Trophoblast cell (in vitro differentiated cells and primary cell): ENCODE results near the gene PARVB.

Source experiments
- DNase-seq, 2 donors: peaks; one replicate each; pipeline ENCODE4 v3.0.0-alpha.2; 2016
- H2AFZ ChIP-seq: 2 replicates; pipeline ENCODE4 v1.6.1; 2013; ENCODE audit warnings: low read length, moderate library complexity, mild to moderate bottlenecking; ENCODE audit not compliant: insufficient read depth, poor library complexity
- H2AK5ac ChIP-seq: 2 replicates; pipeline ENCODE4 v1.6.1; 2013; ENCODE audit warnings: mild to moderate bottlenecking, low read length
- H2BK120ac ChIP-seq: 2 replicates; pipeline ENCODE4 v1.6.1; 2013; ENCODE audit warnings: low read length, mild to moderate bottlenecking, moderate library complexity; ENCODE audit not compliant: insufficient read depth, poor library complexity
- H2BK12ac ChIP-seq: 2 replicates; pipeline ENCODE4 v1.6.1; 2013; ENCODE audit warnings: mild to moderate bottlenecking, low read length, moderate library complexity
- H2BK5ac ChIP-seq: 2 replicates; pipeline ENCODE4 v1.6.1; 2013; ENCODE audit warnings: low read length, low read depth, moderate library complexity, mild to moderate bottlenecking; ENCODE audit not compliant: poor library complexity
- H3K14ac ChIP-seq: 2 replicates; pipeline ENCODE4 v1.6.1; 2013; ENCODE audit warnings: mild to moderate bottlenecking, low read length
- H3K18ac ChIP-seq: 2 replicates; pipeline ENCODE4 v1.6.1; 2013; ENCODE audit warnings: mild to moderate bottlenecking, low read length
- H3K23ac ChIP-seq: 2 replicates; pipeline ENCODE4 v1.6.1; 2013; ENCODE audit warnings: low read length
- H3K27ac ChIP-seq: 2 replicates; pipeline ENCODE4 v1.5.1; 2013; ENCODE audit warnings: low read depth, mild to moderate bottlenecking, inconsistent platforms, low read length, moderate library complexity
- H3K27me3 ChIP-seq: 2 replicates; pipeline ENCODE4 v1.6.1; 2013; ENCODE audit warnings: inconsistent platforms, mild to moderate bottlenecking, low read length, moderate library complexity; ENCODE audit not compliant: insufficient read depth
- H3K36me3 ChIP-seq, 2 experiments: 1 replicate in 1 of 2; 2 replicates in 1 of 2; pipeline ENCODE4 v1.6.1; 2013; ENCODE audit warnings: low read length in 2 of 2, mild to moderate bottlenecking in 2 of 2, moderate library complexity in 1 of 2; ENCODE audit not compliant: insufficient read depth in 2 of 2, control insufficient read depth in 1 of 2
- H3K4ac ChIP-seq: 2 replicates; pipeline ENCODE4 v1.6.1; 2013; ENCODE audit warnings: low read depth, mild to moderate bottlenecking, low read length, moderate library complexity
- H3K4me1 ChIP-seq, 2 experiments: 1 replicate in 1 of 2; 2 replicates in 1 of 2; pipeline ENCODE4 v1.6.1; 2013; ENCODE audit warnings: low read length in 2 of 2, mild to moderate bottlenecking in 2 of 2, moderate library complexity in 1 of 2; ENCODE audit not compliant: insufficient read depth in 2 of 2, control insufficient read depth in 1 of 2
- H3K4me2 ChIP-seq: 2 replicates; pipeline ENCODE4 v1.6.1; 2013; ENCODE audit warnings: inconsistent platforms, mild to moderate bottlenecking, low read length, moderate library complexity
- H3K4me3 ChIP-seq: 2 replicates; pipeline ENCODE4 v1.5.1; 2013; ENCODE audit warnings: mild to moderate bottlenecking, low read depth, low read length, inconsistent platforms
- H3K79me1 ChIP-seq: one replicate; pipeline ENCODE4 v1.6.1; 2013; ENCODE audit warnings: low read length
- H3K79me2 ChIP-seq: 2 replicates; pipeline ENCODE4 v1.6.1; 2013; ENCODE audit warnings: low read length, mild to moderate bottlenecking; ENCODE audit not compliant: control insufficient read depth, insufficient read depth, poor library complexity
- H3K9ac ChIP-seq: 2 replicates; pipeline ENCODE4 v1.6.1; 2013; ENCODE audit warnings: mild to moderate bottlenecking, low read length
- H3K9me3 ChIP-seq: 2 replicates; pipeline ENCODE4 v1.6.1; 2013; ENCODE audit warnings: low read depth, mild to moderate bottlenecking, control low read depth, inconsistent platforms, low read length; ENCODE audit not compliant: insufficient read depth
- H4K12ac ChIP-seq: 2 replicates; pipeline ENCODE4 v1.6.1; 2013; ENCODE audit warnings: low read depth, mild to moderate bottlenecking, low read length, moderate library complexity
- H4K8ac ChIP-seq: 2 replicates; pipeline ENCODE4 v1.6.1; 2013; ENCODE audit warnings: low read depth, mild to moderate bottlenecking, low read length, moderate library complexity
- H4K91ac ChIP-seq: one replicate; pipeline ENCODE4 v1.6.1; 2013; ENCODE audit warnings: low read depth, mild to moderate bottlenecking, low read length, moderate library complexity
- WGBS: extraction: QIAGEN DNeasy Blood & Tissue Kit; methylation state at CpG from one replicate; pipeline ENCODE4 v1.1.7; 2013; ENCODE audit warnings: missing lambda C conversion rate; ENCODE audit not compliant: insufficient read length, insufficient coverage; ENCODE audit errors: extremely low coverage; 5-methylcytosine and 5-hydroxymethylcytosine counted together

Gene PARVB

GRCh38 chr22:44102121-44102520 lies 78.0 kb downstream of the PARVB start:
- H3K14ac ChIP-seq = no peak overlapping the region
- H3K9me3 ChIP-seq = peaks cover 10% of the 10 kb centered on the region
- H2BK5ac ChIP-seq = no peak overlapping the region
- no peak for DNase-seq
- H3K23ac ChIP-seq = no peak overlapping the region
- H3K4me3 ChIP-seq = no peak overlapping the region
- H3K4ac ChIP-seq = no peak overlapping the region
- no peaks in the 10 kb centered on the region for H3K36me3 ChIP-seq
- H2AK5ac ChIP-seq = no peak overlapping the region
- no peak overlapping the region for H2AFZ ChIP-seq
- H3K27me3 ChIP-seq = no peaks in the 10 kb centered on the region
- no peak overlapping the region for H2BK12ac ChIP-seq
- H3K9ac ChIP-seq = no peak overlapping the region
- H2BK120ac ChIP-seq = no peak overlapping the region
- H4K12ac ChIP-seq = no peak overlapping the region
- H3K4me1 ChIP-seq = no peaks in the 10 kb centered on the region
- no peak overlapping the region for H3K27ac ChIP-seq
- H3K79me2 ChIP-seq = no peaks in the 10 kb centered on the region
- no peak overlapping the region for H3K4me2 ChIP-seq
- H4K91ac ChIP-seq = no peak overlapping the region
- H3K18ac ChIP-seq = no peak overlapping the region
- no CpG with 5 or more reads among the region's 4 CpGs for WGBS
- H4K8ac ChIP-seq = no peak overlapping the region
- H3K79me1 ChIP-seq = no peaks in the 10 kb centered on the region

DNA sequence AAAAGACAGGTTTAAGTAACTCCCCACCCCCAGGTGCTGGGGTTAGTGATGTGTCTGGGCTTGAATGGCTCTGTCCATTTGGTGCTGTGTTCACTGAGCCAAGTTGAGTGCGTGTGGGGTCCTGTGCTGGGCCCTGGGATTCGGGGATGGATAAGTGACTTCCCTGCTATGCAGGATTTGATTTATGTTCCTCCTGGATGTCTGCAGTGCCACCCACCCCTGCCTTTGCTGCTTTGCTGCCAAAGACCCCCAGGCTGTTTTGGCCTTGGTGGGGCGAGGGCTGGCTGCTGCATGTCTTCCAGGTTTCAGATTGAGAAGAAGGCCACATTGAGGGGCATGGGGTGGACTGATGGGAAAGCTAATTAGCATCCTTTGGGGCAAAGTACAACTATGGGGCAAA lies 78.8 kb downstream of the PARVB start:
- Histone ChIP-seq H2AFZ (no peak overlapping the region), H2BK5ac (no peak overlapping the region), H3K4ac (no peak overlapping the region), H2BK120ac (no peak overlapping the region), H3K4me2 (no peak overlapping the region), H4K8ac (no peak overlapping the region), H3K79me1 (no peaks in the 10 kb centered on the region), H3K36me3 (no peaks in the 10 kb centered on the region), H2BK12ac (no peak overlapping the region), H3K4me1 (no peaks in the 10 kb centered on the region), H3K9ac (no peak overlapping the region), H3K79me2 (no peaks in the 10 kb centered on the region), H2AK5ac (no peak overlapping the region), H3K27ac (no peak overlapping the region), H3K27me3 (no peaks in the 10 kb centered on the region), H3K9me3 (peaks cover 10% of the 10 kb centered on the region), H3K23ac (no peak overlapping the region), H3K4me3 (no peak overlapping the region), H3K18ac (no peak overlapping the region), H3K14ac (no peak overlapping the region), H4K12ac (no peak overlapping the region), H4K91ac (no peak overlapping the region)
- no CpG with 5 or more reads among the region's 3 CpGs for WGBS
- DNase-seq = no peak

- no peak overlapping the region for H2BK5ac ChIP-seq
- no peak overlapping the region for H3K27ac ChIP-seq
- no peak overlapping the region for H4K8ac ChIP-seq
- no peak overlapping the region for H4K12ac ChIP-seq
- H3K79me1 ChIP-seq = no peaks in the 10 kb centered on the region
- no peak overlapping the region for H2AFZ ChIP-seq
- H3K18ac ChIP-seq = no peak overlapping the region
- H2BK12ac ChIP-seq = no peak overlapping the region
- no peaks in the 10 kb centered on the region for H3K4me1 ChIP-seq
- no CpG with 5 or more reads among the region's 13 CpGs for WGBS
- no peak overlapping the region for H4K91ac ChIP-seq
- no peak overlapping the region for H3K9ac ChIP-seq
- H3K36me3 ChIP-seq = no peaks in the 10 kb centered on the region
- H3K4me2 ChIP-seq = no peak overlapping the region
- no peak overlapping the region for H3K4ac ChIP-seq
- no peak overlapping the region for H3K14ac ChIP-seq
- no peak overlapping the region for H3K23ac ChIP-seq
- no peaks in the 10 kb centered on the region for H3K79me2 ChIP-seq
- H3K27me3 ChIP-seq = no peaks in the 10 kb centered on the region
- no peak overlapping the region for H3K4me3 ChIP-seq
- no peak for DNase-seq
- H2AK5ac ChIP-seq = no peak overlapping the region
- no peak overlapping the region for H2BK120ac ChIP-seq
- peaks cover 10% of the 10 kb centered on the region for H3K9me3 ChIP-seq
Observed at GRCh38 chr22:44103735-44104480, 79.8 kb downstream of the PARVB start.

DNA sequence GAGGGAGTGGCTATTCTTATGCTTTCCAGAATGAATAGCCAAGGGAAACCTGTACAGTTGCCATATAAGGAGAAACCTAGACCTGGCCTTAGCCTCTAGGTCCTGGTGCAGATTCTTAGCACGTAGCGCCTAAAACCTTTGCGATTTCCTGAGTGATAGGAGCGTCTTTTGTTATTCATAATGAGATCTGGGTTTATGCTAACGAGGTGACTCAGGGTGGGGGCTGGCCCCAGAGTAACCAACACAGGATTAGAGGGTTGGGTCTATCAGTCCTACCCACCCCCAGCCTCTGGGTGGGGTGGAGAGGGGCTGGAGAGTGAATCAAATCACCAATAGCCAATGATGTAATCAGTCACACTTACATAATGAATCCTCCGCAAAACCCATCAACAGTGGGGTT lies 83.2 kb downstream of the PARVB start:
- H3K14ac ChIP-seq = no peak overlapping the region
- H3K4me3 ChIP-seq = no peak overlapping the region
- no peaks in the 10 kb centered on the region for H3K4me1 ChIP-seq
- no peak overlapping the region for H2AK5ac ChIP-seq
- DNase-seq = no peak
- H2AFZ ChIP-seq = no peak overlapping the region
- H3K23ac ChIP-seq = no peak overlapping the region
- no peak overlapping the region for H2BK120ac ChIP-seq
- no peak overlapping the region for H3K4ac ChIP-seq
- no peak overlapping the region for H3K27ac ChIP-seq
- H3K9me3 ChIP-seq = peaks cover 8% of the 10 kb centered on the region
- no peak overlapping the region for H3K18ac ChIP-seq
- no peak overlapping the region for H2BK5ac ChIP-seq
- H4K91ac ChIP-seq = no peak overlapping the region
- no CpG with 5 or more reads among the region's 6 CpGs for WGBS
- no peak overlapping the region for H3K9ac ChIP-seq
- no peaks in the 10 kb centered on the region for H3K36me3 ChIP-seq
- H3K79me2 ChIP-seq = no peaks in the 10 kb centered on the region
- no peaks in the 10 kb centered on the region for H3K27me3 ChIP-seq
- H3K79me1 ChIP-seq = no peaks in the 10 kb centered on the region
- no peak overlapping the region for H3K4me2 ChIP-seq
- no peak overlapping the region for H2BK12ac ChIP-seq
- H4K8ac ChIP-seq = no peak overlapping the region
- no peak overlapping the region for H4K12ac ChIP-seq
